GM13976 (cell line): Measurements from ENCODE around the gene COX5A.
"Not testable (repeated sequence)": the region's sequence is repeated elsewhere in the genome, so short reads cannot be mapped to it uniquely, and the experiment has no call there.

Experiments
- DNase-seq: peaks from one replicate; pipeline ENCODE4 v3.0.0; 2012; ENCODE audit warnings: low spot score
- CTCF ChIP-seq: IDR thresholded peaks from 2 replicates; pipeline ENCODE4 v1.5.1; 2012; ENCODE audit warnings: borderline replicate concordance, mild to moderate bottlenecking; ENCODE audit not compliant: insufficient read depth; ENCODE audit errors: extremely low read depth, missing control alignments, control extremely low read depth
- in situ Hi-C: fragments of 300-500 bp; cut with MboI; formaldehyde crosslinking; loops from one replicate; pipeline ENCODE4 v1.12.0; 2022; ENCODE audit warnings: low sequenced_read_pairs, mixed read lengths, inconsistent platforms; ENCODE audit not compliant: unreplicated experiment

The COX5A gene

GRCh38 chr15:74903676-74904075, 34.2 kb downstream of the COX5A start:
- no peak for TF ChIP-seq CTCF
- no peak for DNase-seq
- in situ Hi-C loops, result no loop called here

- in situ Hi-C loops, result no loop called here
- no peak for DNase-seq
- TF ChIP-seq CTCF, result no peak
These were observed 35.4 kb downstream of the COX5A start for GRCh38 chr15:74902295-74903075.

GRCh38 chr15:74901612-74902063, 36.2 kb downstream of the COX5A start:
- peak; percentile 75 for TF ChIP-seq CTCF
- DNase-seq, result peak; percentile 80
- in situ Hi-C loops, result no loop called here

GRCh38 chr15:74897300-74897701, 40.6 kb downstream of the COX5A start:
- no peak for DNase-seq
- TF ChIP-seq CTCF, result no peak
- in situ Hi-C loops, result no loop called here

- in situ Hi-C loops, result no loop called here
- TF ChIP-seq CTCF, result no peak
- DNase-seq, result no peak
These were observed 41.6 kb downstream of the COX5A start for GRCh38 chr15:74896316-74896715.

GRCh38 chr15:74895830-74896229, 42.0 kb downstream of the COX5A start:
- in situ Hi-C loops, result no loop called here
- no peak for TF ChIP-seq CTCF

GRCh38 chr15:74894383-74894782, 43.5 kb downstream of the COX5A start:
- in situ Hi-C loops, DNase-seq: not testable (repeated sequence)

More at GRCh38 chr15:74895830-74896229, 42.0 kb downstream of the COX5A start:
- DNase-seq, result no peak
